Panc1 (cell line): ENCODE measurements around the gene CTCFL.

Experiments used
- TF ChIP-seq, protein P1 (sequence below): fragments of 450-650 bp; IDR thresholded peaks from 2 replicates; pipeline ENCODE4 v1.5.1; 2017; ENCODE audit warnings: mild to moderate bottlenecking
- TF ChIP-seq, protein P2 (sequence below), 2 experiments: IDR thresholded peaks; 2 replicates each; pipeline ENCODE4 v1.6.1; 2011 to 2012; ENCODE audit warnings: low read depth in 2 of 2, control low read depth in 1 of 2, low read length in 1 of 2, mild to moderate bottlenecking in 1 of 2, moderate library complexity in 1 of 2; ENCODE audit not compliant: insufficient read depth in 1 of 2

DNA sequence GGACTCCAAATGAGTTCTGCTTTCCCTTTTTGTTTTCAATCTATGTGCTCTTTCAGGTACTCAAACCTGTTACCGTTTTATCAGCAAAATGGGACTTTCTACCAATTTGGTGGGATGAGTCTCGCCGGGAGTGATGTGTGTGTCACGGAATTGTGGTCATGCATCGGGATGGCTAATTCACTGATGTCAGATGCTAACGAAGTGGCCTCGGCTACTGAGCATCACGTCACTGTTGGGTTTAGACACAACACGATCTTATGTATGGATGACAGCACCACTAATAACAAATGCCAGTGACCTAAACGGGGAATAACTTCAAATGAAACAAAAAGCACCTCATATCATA, 34.3 kb upstream of the CTCFL start:
- TF ChIP-seq, protein P1, sequence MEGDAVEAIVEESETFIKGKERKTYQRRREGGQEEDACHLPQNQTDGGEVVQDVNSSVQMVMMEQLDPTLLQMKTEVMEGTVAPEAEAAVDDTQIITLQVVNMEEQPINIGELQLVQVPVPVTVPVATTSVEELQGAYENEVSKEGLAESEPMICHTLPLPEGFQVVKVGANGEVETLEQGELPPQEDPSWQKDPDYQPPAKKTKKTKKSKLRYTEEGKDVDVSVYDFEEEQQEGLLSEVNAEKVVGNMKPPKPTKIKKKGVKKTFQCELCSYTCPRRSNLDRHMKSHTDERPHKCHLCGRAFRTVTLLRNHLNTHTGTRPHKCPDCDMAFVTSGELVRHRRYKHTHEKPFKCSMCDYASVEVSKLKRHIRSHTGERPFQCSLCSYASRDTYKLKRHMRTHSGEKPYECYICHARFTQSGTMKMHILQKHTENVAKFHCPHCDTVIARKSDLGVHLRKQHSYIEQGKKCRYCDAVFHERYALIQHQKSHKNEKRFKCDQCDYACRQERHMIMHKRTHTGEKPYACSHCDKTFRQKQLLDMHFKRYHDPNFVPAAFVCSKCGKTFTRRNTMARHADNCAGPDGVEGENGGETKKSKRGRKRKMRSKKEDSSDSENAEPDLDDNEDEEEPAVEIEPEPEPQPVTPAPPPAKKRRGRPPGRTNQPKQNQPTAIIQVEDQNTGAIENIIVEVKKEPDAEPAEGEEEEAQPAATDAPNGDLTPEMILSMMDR = no peak
- TF ChIP-seq, protein P2, sequence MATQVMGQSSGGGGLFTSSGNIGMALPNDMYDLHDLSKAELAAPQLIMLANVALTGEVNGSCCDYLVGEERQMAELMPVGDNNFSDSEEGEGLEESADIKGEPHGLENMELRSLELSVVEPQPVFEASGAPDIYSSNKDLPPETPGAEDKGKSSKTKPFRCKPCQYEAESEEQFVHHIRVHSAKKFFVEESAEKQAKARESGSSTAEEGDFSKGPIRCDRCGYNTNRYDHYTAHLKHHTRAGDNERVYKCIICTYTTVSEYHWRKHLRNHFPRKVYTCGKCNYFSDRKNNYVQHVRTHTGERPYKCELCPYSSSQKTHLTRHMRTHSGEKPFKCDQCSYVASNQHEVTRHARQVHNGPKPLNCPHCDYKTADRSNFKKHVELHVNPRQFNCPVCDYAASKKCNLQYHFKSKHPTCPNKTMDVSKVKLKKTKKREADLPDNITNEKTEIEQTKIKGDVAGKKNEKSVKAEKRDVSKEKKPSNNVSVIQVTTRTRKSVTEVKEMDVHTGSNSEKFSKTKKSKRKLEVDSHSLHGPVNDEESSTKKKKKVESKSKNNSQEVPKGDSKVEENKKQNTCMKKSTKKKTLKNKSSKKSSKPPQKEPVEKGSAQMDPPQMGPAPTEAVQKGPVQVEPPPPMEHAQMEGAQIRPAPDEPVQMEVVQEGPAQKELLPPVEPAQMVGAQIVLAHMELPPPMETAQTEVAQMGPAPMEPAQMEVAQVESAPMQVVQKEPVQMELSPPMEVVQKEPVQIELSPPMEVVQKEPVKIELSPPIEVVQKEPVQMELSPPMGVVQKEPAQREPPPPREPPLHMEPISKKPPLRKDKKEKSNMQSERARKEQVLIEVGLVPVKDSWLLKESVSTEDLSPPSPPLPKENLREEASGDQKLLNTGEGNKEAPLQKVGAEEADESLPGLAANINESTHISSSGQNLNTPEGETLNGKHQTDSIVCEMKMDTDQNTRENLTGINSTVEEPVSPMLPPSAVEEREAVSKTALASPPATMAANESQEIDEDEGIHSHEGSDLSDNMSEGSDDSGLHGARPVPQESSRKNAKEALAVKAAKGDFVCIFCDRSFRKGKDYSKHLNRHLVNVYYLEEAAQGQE (IDR thresholded peaks at IDR 0.05; ENCODE audit: insufficient read depth in 1 of 2, low read depth in 2 of 2, low read length in 1 of 2) = no peak
